ENCODE data around the gene ADAMTS10. TPM values are rescaled to one million over a fixed set of nuclear protein-coding genes. Genes with fewer than 3 reads are reported as not detected.

The ADAMTS10 gene
- total RNA-seq, 1 donor from 2014 or later, result 11.5 TPM

DNA sequence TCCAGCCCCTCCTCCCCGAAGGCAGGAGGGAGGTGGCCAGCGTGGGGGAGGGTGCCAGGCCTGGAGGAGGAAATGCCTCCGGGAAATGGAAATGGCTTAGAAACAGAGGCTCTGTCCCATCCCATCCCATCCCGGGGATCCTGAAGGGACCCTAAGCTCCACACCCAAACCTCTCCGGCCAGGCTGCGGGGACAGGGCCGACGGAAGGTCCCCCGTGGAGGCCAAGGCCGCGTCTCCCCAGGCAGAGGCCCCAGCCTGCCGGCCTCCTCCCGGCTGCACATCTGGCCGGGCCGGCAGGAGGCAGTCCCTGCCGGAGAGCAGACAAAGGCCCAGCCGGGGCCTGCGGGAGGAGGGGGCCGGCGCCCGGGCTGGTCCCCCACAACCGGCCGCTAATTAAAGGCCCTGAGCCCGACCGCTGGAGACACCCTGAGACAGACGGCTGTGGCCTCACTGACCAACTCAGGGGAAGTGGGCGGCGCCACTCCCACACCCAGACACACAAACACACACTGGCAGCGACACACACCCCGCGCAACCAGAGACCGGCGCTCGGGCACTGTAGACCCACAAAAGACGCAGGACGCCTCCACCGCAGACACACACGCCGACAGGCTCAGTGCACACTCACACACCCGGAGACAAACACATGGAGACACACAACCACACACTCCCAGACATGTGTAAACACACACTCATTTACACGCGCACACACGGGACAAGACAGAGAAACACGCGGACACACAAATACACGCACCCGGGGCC is 1.1 kb downstream of the ADAMTS10 start:
- TF ChIP-seq, protein P1, sequence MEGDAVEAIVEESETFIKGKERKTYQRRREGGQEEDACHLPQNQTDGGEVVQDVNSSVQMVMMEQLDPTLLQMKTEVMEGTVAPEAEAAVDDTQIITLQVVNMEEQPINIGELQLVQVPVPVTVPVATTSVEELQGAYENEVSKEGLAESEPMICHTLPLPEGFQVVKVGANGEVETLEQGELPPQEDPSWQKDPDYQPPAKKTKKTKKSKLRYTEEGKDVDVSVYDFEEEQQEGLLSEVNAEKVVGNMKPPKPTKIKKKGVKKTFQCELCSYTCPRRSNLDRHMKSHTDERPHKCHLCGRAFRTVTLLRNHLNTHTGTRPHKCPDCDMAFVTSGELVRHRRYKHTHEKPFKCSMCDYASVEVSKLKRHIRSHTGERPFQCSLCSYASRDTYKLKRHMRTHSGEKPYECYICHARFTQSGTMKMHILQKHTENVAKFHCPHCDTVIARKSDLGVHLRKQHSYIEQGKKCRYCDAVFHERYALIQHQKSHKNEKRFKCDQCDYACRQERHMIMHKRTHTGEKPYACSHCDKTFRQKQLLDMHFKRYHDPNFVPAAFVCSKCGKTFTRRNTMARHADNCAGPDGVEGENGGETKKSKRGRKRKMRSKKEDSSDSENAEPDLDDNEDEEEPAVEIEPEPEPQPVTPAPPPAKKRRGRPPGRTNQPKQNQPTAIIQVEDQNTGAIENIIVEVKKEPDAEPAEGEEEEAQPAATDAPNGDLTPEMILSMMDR (IDR thresholded peaks at IDR 0.05; ENCODE audit: borderline replicate concordance), result peak; percentile 33
- Histone ChIP-seq H3K27me3 (ENCODE audit: low read depth) (peaks cover 25% of the 10 kb centered on the region), H3K27ac (replicated peaks) (peak overlapping the region; percentile 86), H3K36me3 (peaks cover 12% of the 10 kb centered on the region), H3K9me3 (replicated peaks) (peaks cover 9% of the 10 kb centered on the region), H3K4me1 (peaks cover 29% of the 10 kb centered on the region), H3K4me3 (peak overlapping the region; percentile 72)
- DNase-seq, result peak; percentile 71
- intact Hi-C loops (cut with micrococcal nuclease), result no loop called here

- intact Hi-C loops (cut with micrococcal nuclease), result no loop called here
- TF ChIP-seq, protein P1 (IDR thresholded peaks at IDR 0.05; ENCODE audit: borderline replicate concordance), result no peak
- Histone ChIP-seq H3K4me3 (peak overlapping the region; percentile 72), H3K27ac (replicated peaks) (peak overlapping the region; percentile 86), H3K4me1 (peaks cover 29% of the 10 kb centered on the region), H3K36me3 (peaks cover 14% of the 10 kb centered on the region), H3K9me3 (replicated peaks) (peaks cover 11% of the 10 kb centered on the region), H3K27me3 (ENCODE audit: low read depth) (peaks cover 25% of the 10 kb centered on the region)
- no peak for DNase-seq
Observed at GRCh38 chr19:8608941-8609278, 1.6 kb downstream of the ADAMTS10 start.

DNA sequence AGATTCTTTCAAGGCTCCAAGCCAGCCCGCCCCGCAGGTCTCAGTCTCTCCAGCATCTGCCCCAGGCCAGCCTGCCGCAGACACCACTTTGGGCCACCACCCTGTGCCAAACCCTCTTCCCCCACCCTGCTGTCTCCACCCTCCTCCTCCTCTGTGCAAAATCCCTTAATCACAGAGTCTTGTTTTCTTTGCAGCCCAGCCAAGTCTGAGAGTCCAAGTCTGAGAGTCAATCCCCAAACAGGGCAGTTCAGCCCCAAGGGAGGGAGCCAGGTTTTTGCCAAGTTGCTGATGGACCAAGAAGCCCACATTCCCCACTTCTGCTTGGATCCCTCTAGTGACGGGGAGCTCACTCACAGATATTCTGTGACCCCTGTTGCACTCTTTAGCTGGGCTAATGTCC is 3.1 kb downstream of the ADAMTS10 start:
- peak; percentile 58 for DNase-seq
- H3K4me1 ChIP-seq, result peaks cover 29% of the 10 kb centered on the region
- H3K27ac ChIP-seq (replicated peaks), result peak overlapping the region; percentile 16
- intact Hi-C loops (cut with micrococcal nuclease), result no loop called here
- peaks cover 11% of the 10 kb centered on the region for H3K9me3 ChIP-seq (replicated peaks)
- H3K36me3 ChIP-seq, result peaks cover 24% of the 10 kb centered on the region
- TF ChIP-seq, protein P1 (IDR thresholded peaks at IDR 0.05; ENCODE audit: borderline replicate concordance), result no peak
- peaks cover 25% of the 10 kb centered on the region for H3K27me3 ChIP-seq (ENCODE audit: low read depth)
- H3K4me3 ChIP-seq, result no peak overlapping the region

DNA sequence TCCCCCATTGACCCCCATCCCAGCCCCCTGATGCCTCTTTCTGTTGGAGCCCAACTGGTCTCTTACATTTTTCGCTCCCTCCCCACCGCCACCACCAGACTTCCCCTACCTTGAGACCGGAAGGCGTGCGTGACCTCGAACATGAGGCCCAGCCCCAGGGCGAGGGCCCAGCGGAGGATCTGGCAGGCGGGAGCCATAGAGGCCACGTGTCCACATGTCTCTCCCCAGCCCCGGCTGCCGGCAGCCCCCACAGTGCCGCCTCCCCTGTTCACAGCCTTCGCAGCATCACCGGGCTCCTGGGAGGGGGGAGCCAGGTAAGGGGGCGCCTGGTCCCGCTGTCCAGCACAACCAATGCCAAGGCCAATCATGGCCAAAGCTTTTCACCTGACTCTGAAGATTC is 5.0 kb downstream of the ADAMTS10 start:
- no peak for DNase-seq
- TF ChIP-seq, protein P1 (IDR thresholded peaks at IDR 0.05; ENCODE audit: borderline replicate concordance), result no peak
- Histone ChIP-seq H3K36me3 (peaks cover 38% of the 10 kb centered on the region), H3K27me3 (ENCODE audit: low read depth) (peaks cover 16% of the 10 kb centered on the region), H3K4me3 (no peak overlapping the region), H3K4me1 (peaks cover 23% of the 10 kb centered on the region), H3K27ac (replicated peaks) (no peak overlapping the region), H3K9me3 (replicated peaks) (peaks cover 11% of the 10 kb centered on the region)
- intact Hi-C loops (cut with micrococcal nuclease), result no loop called here

GRCh38 chr19:8601796-8602195 is 8.7 kb downstream of the ADAMTS10 start:
- Histone ChIP-seq H3K4me3 (no peak overlapping the region), H3K27me3 (ENCODE audit: low read depth) (no peaks in the 10 kb centered on the region), H3K9me3 (replicated peaks) (peaks cover 11% of the 10 kb centered on the region), H3K4me1 (no peaks in the 10 kb centered on the region), H3K36me3 (peaks cover 63% of the 10 kb centered on the region), H3K27ac (replicated peaks) (no peak overlapping the region)
- intact Hi-C loops (cut with micrococcal nuclease), result no loop called here
- TF ChIP-seq, protein P1 (IDR thresholded peaks at IDR 0.05; ENCODE audit: borderline replicate concordance), result no peak
- no peak for DNase-seq
